ENCODE measurements around the gene HAUS8.

The HAUS8 gene

GRCh38 chr19:17086120-17086519, 10.9 kb upstream of the HAUS8 start:
- H3K9ac ChIP-seq (ENCODE audit: low read depth, low read length): no peak overlapping the region
- H3K4me3 ChIP-seq (ENCODE audit: low read depth, low read length): no peak overlapping the region
- no peak overlapping the region for H3K27ac ChIP-seq (ENCODE audit: low read depth, low read length)
- no peaks in the 10 kb centered on the region for H3K4me1 ChIP-seq (ENCODE audit: control insufficient read depth, insufficient read depth, low read length)
- no peaks in the 10 kb centered on the region for H3K9me3 ChIP-seq (ENCODE audit: control insufficient read depth, insufficient read depth, low read length)
- H3K36me3 ChIP-seq (ENCODE audit: control insufficient read depth, insufficient read depth, low read length): no peaks in the 10 kb centered on the region
- H3K27me3 ChIP-seq (ENCODE audit: control insufficient read depth, insufficient read depth, low read length): no peaks in the 10 kb centered on the region

DNA sequence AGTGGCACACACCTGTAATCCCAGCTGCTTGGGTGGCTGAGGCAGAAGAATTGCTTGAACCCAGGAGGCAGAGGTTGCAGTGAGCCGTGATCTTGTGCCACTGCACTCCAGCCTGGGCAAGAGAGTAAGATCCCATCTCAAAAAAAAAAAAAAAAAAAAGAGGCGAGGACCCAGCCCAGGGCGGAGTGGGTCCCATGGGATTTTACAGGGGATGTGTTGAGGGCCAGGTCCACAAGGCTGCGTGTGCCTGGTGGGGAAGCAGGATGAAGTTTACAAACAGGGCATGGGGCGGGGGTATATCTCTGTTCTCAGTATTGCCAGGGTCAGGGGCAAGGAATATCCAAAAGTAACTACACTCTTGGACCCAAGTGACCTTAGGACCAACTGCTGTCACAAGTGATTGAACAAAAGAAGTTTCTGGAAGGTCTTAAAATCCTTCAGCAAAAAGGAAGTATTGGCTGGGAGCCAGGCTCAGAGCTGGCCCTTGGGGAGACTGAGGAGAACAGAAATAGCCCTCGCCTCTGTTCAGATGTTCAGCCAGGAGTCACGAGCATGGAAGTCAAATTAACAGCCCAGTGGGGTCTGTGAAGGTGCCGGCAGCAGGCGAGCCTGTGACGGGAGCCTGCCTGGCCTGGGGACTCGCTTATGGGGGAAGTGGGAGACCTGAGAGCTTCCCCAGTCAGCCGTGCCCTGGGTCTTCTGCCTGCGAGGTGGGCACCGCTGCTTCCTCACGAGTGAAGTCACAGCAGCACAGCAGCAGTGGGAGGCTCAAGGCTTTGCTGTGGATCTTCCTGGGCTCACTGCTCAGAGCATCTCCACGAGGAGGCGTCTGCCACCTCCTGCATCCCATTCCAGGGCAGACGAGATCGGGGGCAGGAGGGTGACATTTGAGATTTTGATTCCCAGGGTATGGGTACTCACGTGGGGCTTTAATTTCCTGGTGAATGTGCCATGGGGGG, 6.7 kb upstream of the HAUS8 start:
- no peak overlapping the region for H3K27ac ChIP-seq (ENCODE audit: low read depth, low read length)
- H3K36me3 ChIP-seq (ENCODE audit: control insufficient read depth, insufficient read depth, low read length): no peaks in the 10 kb centered on the region

GRCh38 chr19:17080440-17080801, 5.2 kb upstream of the HAUS8 start:
- H3K27me3 ChIP-seq (ENCODE audit: control insufficient read depth, insufficient read depth, low read length): no peaks in the 10 kb centered on the region
- no peaks in the 10 kb centered on the region for H3K36me3 ChIP-seq (ENCODE audit: control insufficient read depth, insufficient read depth, low read length)
- no peak overlapping the region for H3K4me3 ChIP-seq (ENCODE audit: low read depth, low read length)
- peaks cover 10% of the 10 kb centered on the region; the same call in 1 of the 2 replicates for H3K4me1 ChIP-seq (ENCODE audit: control insufficient read depth, insufficient read depth, low read length)
- H3K9me3 ChIP-seq (ENCODE audit: control insufficient read depth, insufficient read depth, low read length): no peaks in the 10 kb centered on the region
- H3K27ac ChIP-seq (ENCODE audit: low read depth, low read length): no peak overlapping the region
- H3K9ac ChIP-seq (ENCODE audit: low read depth, low read length): no peak overlapping the region

More for the DNA sequence above, 6.7 kb upstream of the HAUS8 start:
- Histone ChIP-seq H3K9ac (ENCODE audit: low read depth, low read length) (no peak overlapping the region), H3K27me3 (ENCODE audit: control insufficient read depth, insufficient read depth, low read length) (no peaks in the 10 kb centered on the region), H3K4me3 (ENCODE audit: low read depth, low read length) (no peak overlapping the region), H3K4me1 (ENCODE audit: control insufficient read depth, insufficient read depth, low read length) (peaks cover 10% of the 10 kb centered on the region; the same call in 1 of the 2 replicates), H3K9me3 (ENCODE audit: control insufficient read depth, insufficient read depth, low read length) (no peaks in the 10 kb centered on the region)

GRCh38 chr19:17079710-17080439, 4.6 kb upstream of the HAUS8 start:
- Histone ChIP-seq H3K4me1 (ENCODE audit: control insufficient read depth, insufficient read depth, low read length) (peaks cover 10% of the 10 kb centered on the region; the same call in 1 of the 2 replicates), H3K4me3 (ENCODE audit: low read depth, low read length) (no peak overlapping the region)

DNA sequence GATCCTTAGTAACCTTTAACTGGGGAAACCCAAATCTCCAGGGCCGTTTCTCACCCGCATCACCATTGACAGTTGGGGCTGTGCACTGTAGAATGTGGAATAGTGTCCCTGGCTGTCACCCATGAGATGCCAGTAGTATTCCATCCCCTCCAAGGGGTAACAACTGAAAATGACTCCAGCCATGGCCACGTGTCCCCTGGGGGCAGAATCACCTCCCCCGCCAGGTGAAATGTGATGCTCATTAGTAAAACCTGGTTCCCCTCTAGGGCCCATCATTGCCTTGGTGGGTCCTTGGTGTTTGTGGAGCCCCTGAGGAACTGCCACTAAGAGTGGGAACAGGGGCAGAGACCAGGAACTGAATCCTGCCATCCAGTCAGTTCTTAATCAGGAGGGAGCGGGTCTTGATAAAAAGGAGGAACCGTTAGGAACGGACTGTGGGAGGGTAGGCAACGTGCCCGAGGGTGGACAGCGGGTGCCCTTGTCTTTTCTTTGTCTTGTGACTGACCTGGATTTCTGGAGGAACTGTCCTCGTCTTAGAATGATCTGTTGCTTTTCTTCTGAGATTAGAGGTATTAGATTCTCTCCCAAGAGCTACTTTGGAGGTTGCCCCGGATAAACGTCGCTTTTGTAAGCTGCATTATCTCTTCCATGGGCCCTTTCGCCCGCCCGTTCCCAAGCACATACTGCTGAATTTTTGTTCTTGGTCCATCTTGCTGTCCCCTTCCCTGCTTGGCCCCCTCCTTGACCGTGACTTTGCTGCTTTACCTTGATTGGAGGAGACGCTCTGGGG, 3.9 kb upstream of the HAUS8 start:
- H3K4me3 ChIP-seq (ENCODE audit: low read depth, low read length): no peak overlapping the region
- peaks cover 15% of the 10 kb centered on the region; the same call in 1 of the 2 replicates for H3K4me1 ChIP-seq (ENCODE audit: control insufficient read depth, insufficient read depth, low read length)
- no peaks in the 10 kb centered on the region for H3K27me3 ChIP-seq (ENCODE audit: control insufficient read depth, insufficient read depth, low read length)
- no peak overlapping the region for H3K9ac ChIP-seq (ENCODE audit: low read depth, low read length)
- peak overlapping the region; percentile 14 for H3K27ac ChIP-seq (ENCODE audit: low read depth, low read length)
- no peaks in the 10 kb centered on the region for H3K9me3 ChIP-seq (ENCODE audit: control insufficient read depth, insufficient read depth, low read length)
- H3K36me3 ChIP-seq (ENCODE audit: control insufficient read depth, insufficient read depth, low read length): no peaks in the 10 kb centered on the region

More at GRCh38 chr19:17079710-17080439, 4.6 kb upstream of the HAUS8 start:
- no peaks in the 10 kb centered on the region for H3K27me3 ChIP-seq (ENCODE audit: control insufficient read depth, insufficient read depth, low read length)
- H3K9ac ChIP-seq (ENCODE audit: low read depth, low read length): no peak overlapping the region
- H3K36me3 ChIP-seq (ENCODE audit: control insufficient read depth, insufficient read depth, low read length): no peaks in the 10 kb centered on the region
- no peaks in the 10 kb centered on the region for H3K9me3 ChIP-seq (ENCODE audit: control insufficient read depth, insufficient read depth, low read length)
- peak overlapping the region; percentile 14 for H3K27ac ChIP-seq (ENCODE audit: low read depth, low read length)

- Histone ChIP-seq H3K9ac (ENCODE audit: low read depth, low read length) (no peak overlapping the region), H3K27me3 (ENCODE audit: control insufficient read depth, insufficient read depth, low read length) (no peaks in the 10 kb centered on the region), H3K4me3 (ENCODE audit: low read depth, low read length) (no peak overlapping the region), H3K27ac (ENCODE audit: low read depth, low read length) (no peak overlapping the region), H3K9me3 (ENCODE audit: control insufficient read depth, insufficient read depth, low read length) (no peaks in the 10 kb centered on the region), H3K4me1 (ENCODE audit: control insufficient read depth, insufficient read depth, low read length) (peaks cover 18% of the 10 kb centered on the region; the same call in 1 of the 2 replicates), H3K36me3 (ENCODE audit: control insufficient read depth, insufficient read depth, low read length) (no peaks in the 10 kb centered on the region)
Observed at GRCh38 chr19:17078036-17078919, 3.0 kb upstream of the HAUS8 start.

DNA sequence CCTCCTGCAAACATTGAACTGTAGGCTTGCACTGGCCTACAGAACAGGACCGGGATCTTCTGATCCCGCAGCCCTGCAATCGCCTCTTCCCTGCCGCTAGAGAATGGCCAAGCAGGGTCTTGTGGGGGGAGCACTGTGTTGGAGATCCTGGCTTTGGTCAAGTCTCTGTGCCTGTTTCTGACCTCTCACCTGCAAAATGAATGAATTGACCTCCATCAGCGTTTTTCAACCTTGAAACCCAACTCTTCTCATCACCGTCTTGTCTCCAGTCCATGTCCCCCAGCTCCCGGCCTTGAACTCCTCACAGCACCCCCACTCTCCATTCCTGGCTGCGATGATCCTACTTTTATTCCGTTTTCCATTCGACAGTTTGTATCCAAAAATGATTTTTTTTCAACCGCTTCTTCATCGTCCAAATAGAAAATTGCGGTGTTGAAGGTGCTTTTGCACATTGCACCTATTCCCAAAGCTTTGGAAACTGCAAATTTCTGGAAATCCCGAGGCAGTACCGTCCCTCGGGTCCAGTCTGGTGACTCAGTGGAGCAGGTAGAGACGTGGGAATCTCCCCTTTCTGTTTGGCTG, 2.3 kb upstream of the HAUS8 start:
- H3K27ac ChIP-seq (ENCODE audit: low read depth, low read length): no peak overlapping the region
- H3K4me3 ChIP-seq (ENCODE audit: low read depth, low read length): no peak overlapping the region
- H3K27me3 ChIP-seq (ENCODE audit: control insufficient read depth, insufficient read depth, low read length): no peaks in the 10 kb centered on the region
- no peak overlapping the region for H3K9ac ChIP-seq (ENCODE audit: low read depth, low read length)
- H3K9me3 ChIP-seq (ENCODE audit: control insufficient read depth, insufficient read depth, low read length): no peaks in the 10 kb centered on the region
- H3K36me3 ChIP-seq (ENCODE audit: control insufficient read depth, insufficient read depth, low read length): peaks cover 7% of the 10 kb centered on the region
- H3K4me1 ChIP-seq (ENCODE audit: control insufficient read depth, insufficient read depth, low read length): peaks cover 18% of the 10 kb centered on the region; the same call in 1 of the 2 replicates

- H3K27me3 ChIP-seq (ENCODE audit: control insufficient read depth, insufficient read depth, low read length): no peaks in the 10 kb centered on the region
- H3K4me3 ChIP-seq (ENCODE audit: low read depth, low read length): peak overlapping the region; percentile 92
- no peaks in the 10 kb centered on the region for H3K9me3 ChIP-seq (ENCODE audit: control insufficient read depth, insufficient read depth, low read length)
- peaks cover 18% of the 10 kb centered on the region; the same call in 1 of the 2 replicates for H3K4me1 ChIP-seq (ENCODE audit: control insufficient read depth, insufficient read depth, low read length)
- peak overlapping the region; percentile 57 for H3K27ac ChIP-seq (ENCODE audit: low read depth, low read length)
- H3K36me3 ChIP-seq (ENCODE audit: control insufficient read depth, insufficient read depth, low read length): peaks cover 15% of the 10 kb centered on the region
- H3K9ac ChIP-seq (ENCODE audit: low read depth, low read length): 0 out of 2 replicates have a peak overlapping the region, but pooled peaks have one; percentile 49
Observed at GRCh38 chr19:17076543-17076991, 1.3 kb upstream of the HAUS8 start.

- H3K27ac ChIP-seq (ENCODE audit: low read depth, low read length): peak overlapping the region; percentile 57
- H3K9ac ChIP-seq (ENCODE audit: low read depth, low read length): peak overlapping the region; percentile 49
- H3K36me3 ChIP-seq (ENCODE audit: control insufficient read depth, insufficient read depth, low read length): peaks cover 20% of the 10 kb centered on the region
- peaks cover 18% of the 10 kb centered on the region; the same call in 1 of the 2 replicates for H3K4me1 ChIP-seq (ENCODE audit: control insufficient read depth, insufficient read depth, low read length)
- peak overlapping the region; percentile 92 for H3K4me3 ChIP-seq (ENCODE audit: low read depth, low read length)
- H3K9me3 ChIP-seq (ENCODE audit: control insufficient read depth, insufficient read depth, low read length): no peaks in the 10 kb centered on the region
- H3K27me3 ChIP-seq (ENCODE audit: control insufficient read depth, insufficient read depth, low read length): no peaks in the 10 kb centered on the region
Observed at GRCh38 chr19:17075864-17076542, 751 bp upstream of the HAUS8 start.
